Adrenal gland (tissue), 12 donors: ENCODE measurements around the gene IKZF2. TPM values are rescaled to one million over a fixed set of nuclear protein-coding genes. Genes with fewer than 3 reads are reported as not detected.
A peak's percentile ranks its signal among the peaks of the same experiment; 100 is the strongest.

Source experiments
- DNase-seq, 7 donors: peaks; one replicate each; pipeline ENCODE4 v3.0.0-alpha.2; 2019 to 2020
- H3K27ac ChIP-seq, 5 donors: fragments of 200-600 bp; sonication (generic) in 4 of 5; 1 replicate in 3 of 5; 2 replicates in 2 of 5; pipeline versions ENCODE4 v1.5.1 to v1.8.0; 2016 to 2020; ENCODE audit warnings: mild to moderate bottlenecking in 1 of 5
- H3K27me3 ChIP-seq: fragments of 200-600 bp; 2 replicates; pipeline ENCODE4 v1.8.0; 2021
- H3K36me3 ChIP-seq, 2 donors: fragments of 200-600 bp; replicated peaks in 1 of 2; 1 replicate in 1 of 2; 2 replicates in 1 of 2; pipeline versions ENCODE4 v1.5.1 to v1.8.0; 2018 to 2022
- H3K4me1 ChIP-seq, 2 donors: fragments of 200-600 bp; replicated peaks in 1 of 2; 1 replicate in 1 of 2; 2 replicates in 1 of 2; pipeline versions ENCODE4 v1.5.1 to v1.8.0; 2018 to 2021
- H3K4me3 ChIP-seq, 4 donors: fragments of 200-600 bp; sonication (generic) in 3 of 4; one replicate each; pipeline ENCODE4 v1.5.1; 2016 to 2018
- H3K9me3 ChIP-seq, 3 donors: fragments of 200-600 bp; sonication (generic) in 1 of 3; replicated peaks in 1 of 3; 1 replicate in 2 of 3; 2 replicates in 1 of 3; pipeline versions ENCODE4 v1.5.1 to v1.8.0; 2016 to 2021
- POLR2A ChIP-seq, 2 donors: fragments of 450-650 bp; IDR thresholded peaks; one replicate each; pipeline ENCODE4 v1.6.1; 2017; ENCODE audit warnings: antibody characterized with exemption in 2 of 2, mild to moderate bottlenecking in 2 of 2, moderate library complexity in 1 of 2
- WGBS, 4 donors: extraction: QIAGEN DNeasy Blood & Tissue Kit in 2 of 4; methylation state at CpG; one replicate each; pipeline versions ENCODE4 v1.1.5 to v1.1.7; 2013 to 2017; 5-methylcytosine and 5-hydroxymethylcytosine counted together
- intact Hi-C, 2 donors: fragments of 100-400 bp; cut with DNase I; formaldehyde crosslinking; loops; one replicate each; pipeline versions ENCODE4 v1.14.1 to v1.15.0; 2022 to 2023
- polyA plus RNA-seq, 3 donors: library from polyadenylated mRNA; stranded (reverse); fragments of 200-250 nt in 2 of 3; fragments of 350-450 nt in 1 of 3; fragmentation: Illumina TruSeq in 1 of 3; extraction: RNeasy Lipid Tissue Mini Kit (QIAGEN cat#74804) in 1 of 3; gene quantifications; one replicate each; pipeline ENCODE4 v1.2.3, GENCODE V29; 2013 to 2014
- total RNA-seq, 9 donors: library from RNA; depleted of rRNA in 4 of 9; stranded (reverse); fragments of >200 nt in 4 of 9; fragments of 120-200 nt in 1 of 9; fragmentation: NEBNext Ultra II Directional in 1 of 9; extraction: Animal tissue kit (Norgen Biotek cat#: 25700) in 1 of 9; gene quantifications; one replicate each; pipeline versions ENCODE4 v1.1.0 to v1.2.4, GENCODE V29; 2013 to 2023
- TF ChIP-seq, protein P1 (sequence below), 6 experiments: fragments of 450-650 bp in 4 of 6; fragments of 200-600 bp in 2 of 6; sonication (generic) in 1 of 6; IDR thresholded peaks; 1 replicate in 5 of 6; 2 replicates in 1 of 6; pipeline versions ENCODE4 v1.5.1 to v1.8.0; 2016 to 2021; ENCODE audit warnings: antibody characterized with exemption in 6 of 6, mild to moderate bottlenecking in 2 of 6, moderate library complexity in 1 of 6
- donor health status: healthy with polysubstance abuse.
- donor health status: Bipolar disorder and iron deficiency.
- donor health status: DM: yes; HTN: yes; CAD: no.
- donor health status: DM: no; HTN: no; CAD: no.
- donor health status: DM: no; HTN: no; CAD: no.
- donor health status: DM: yes; HTN: yes; CAD: no.

The IKZF2 gene
- total and polyA plus RNA-seq, 12 donors: 0.44 to 18.9 (median 8.0) TPM

DNA sequence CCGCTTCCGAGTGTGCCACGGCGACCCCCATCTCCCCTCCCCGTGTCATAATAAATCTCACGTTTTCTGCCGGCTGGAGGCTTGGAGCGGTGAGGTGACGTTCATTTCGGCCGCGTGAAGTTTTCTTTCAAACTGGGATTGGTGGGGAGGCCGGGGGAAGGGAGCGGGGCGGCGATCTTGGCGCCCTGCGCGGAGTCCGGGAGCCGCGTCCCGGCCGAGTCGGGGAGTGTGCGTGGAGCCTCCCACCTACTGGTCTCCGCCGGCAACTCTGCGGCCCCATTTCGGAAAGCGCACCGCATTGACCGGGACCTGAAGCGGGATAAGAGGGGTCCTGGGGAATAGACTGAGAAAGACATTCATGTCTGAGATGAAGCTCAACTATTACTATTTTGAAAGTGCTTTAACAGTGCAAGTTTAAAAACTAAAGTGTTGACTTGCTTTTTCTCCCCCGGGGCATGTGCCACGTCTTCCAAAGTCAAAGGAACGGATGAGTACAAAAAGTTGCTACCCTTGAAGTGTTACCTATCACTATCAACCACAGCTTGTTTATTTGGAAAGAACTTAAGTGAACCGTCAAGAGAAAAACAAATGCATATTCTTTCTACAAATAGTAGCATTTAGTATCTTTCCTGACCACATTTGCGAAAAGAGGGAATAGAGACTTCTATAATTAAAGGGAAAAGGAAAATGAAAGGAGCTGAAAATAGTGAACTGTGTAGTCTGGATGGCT is 818 bp upstream of the IKZF2 start:
- intact Hi-C loops: loop anchor here (5.0 kb wide), 2 partner anchors 375 to 465 kb away; no protein-coding TSS in a partner anchor
- 0 to 1% (median 1%) methylated on average over 10 to 39 of the region's 39 CpGs for WGBS, 4 donors
- Histone ChIP-seq H3K9me3 (no peaks in the 10 kb centered on the region), H3K27ac (peak overlapping the region; percentile 75 to 97 (median 96)), H3K27me3 (no peaks in the 10 kb centered on the region), H3K4me3 (peak overlapping the region; percentile 49 to 100 (median 90)), H3K36me3 (no peaks in the 10 kb centered on the region), H3K4me1 (peaks cover 6 to 20% of the 10 kb centered on the region in 2 donors)
- DNase-seq: peak; percentile 69 to 77 (median 75)
- TF ChIP-seq, protein P1, sequence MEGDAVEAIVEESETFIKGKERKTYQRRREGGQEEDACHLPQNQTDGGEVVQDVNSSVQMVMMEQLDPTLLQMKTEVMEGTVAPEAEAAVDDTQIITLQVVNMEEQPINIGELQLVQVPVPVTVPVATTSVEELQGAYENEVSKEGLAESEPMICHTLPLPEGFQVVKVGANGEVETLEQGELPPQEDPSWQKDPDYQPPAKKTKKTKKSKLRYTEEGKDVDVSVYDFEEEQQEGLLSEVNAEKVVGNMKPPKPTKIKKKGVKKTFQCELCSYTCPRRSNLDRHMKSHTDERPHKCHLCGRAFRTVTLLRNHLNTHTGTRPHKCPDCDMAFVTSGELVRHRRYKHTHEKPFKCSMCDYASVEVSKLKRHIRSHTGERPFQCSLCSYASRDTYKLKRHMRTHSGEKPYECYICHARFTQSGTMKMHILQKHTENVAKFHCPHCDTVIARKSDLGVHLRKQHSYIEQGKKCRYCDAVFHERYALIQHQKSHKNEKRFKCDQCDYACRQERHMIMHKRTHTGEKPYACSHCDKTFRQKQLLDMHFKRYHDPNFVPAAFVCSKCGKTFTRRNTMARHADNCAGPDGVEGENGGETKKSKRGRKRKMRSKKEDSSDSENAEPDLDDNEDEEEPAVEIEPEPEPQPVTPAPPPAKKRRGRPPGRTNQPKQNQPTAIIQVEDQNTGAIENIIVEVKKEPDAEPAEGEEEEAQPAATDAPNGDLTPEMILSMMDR (IDR thresholded peaks at IDR 0.05): peak; percentile 16 to 45 (median 40)
- no peak for TF ChIP-seq POLR2A (IDR thresholded peaks at IDR 0.05)

DNA sequence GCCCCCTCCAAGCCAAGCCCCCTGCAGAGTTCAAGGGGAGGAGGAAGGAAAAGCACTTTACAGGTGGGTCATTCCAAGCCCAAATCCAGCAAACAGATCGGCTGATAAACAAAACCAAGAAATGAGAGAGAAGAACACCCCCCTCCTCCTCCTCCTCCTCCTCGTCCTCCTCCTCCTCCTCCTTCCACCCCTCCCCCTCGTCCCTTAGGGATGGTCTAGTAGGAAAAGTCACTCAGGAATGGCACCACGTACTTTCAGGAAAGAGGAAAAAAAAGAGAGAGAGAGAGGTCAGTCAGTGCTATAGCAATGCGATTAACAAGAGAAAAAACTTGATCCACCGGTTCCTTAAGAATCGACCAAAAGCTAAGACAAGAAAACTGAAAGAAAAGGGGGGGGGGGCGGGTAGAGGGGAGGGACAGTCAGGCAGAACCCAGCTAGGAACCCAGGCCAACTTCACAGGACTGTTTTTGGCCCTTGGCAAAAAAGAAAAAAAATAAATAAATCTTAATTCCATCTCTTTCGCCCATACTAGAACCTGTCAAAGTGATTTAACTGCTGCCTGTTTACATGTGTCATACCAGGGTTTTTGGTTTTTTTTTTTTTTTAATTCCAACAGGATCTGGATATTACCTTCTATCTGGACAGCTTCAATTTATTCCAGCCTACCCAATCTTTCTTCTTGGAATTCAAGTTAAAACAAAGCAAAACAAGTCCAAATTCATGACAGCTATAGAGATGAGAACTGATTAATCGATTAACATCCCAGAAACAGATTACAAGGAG is 906 bp downstream of the IKZF2 start:
- H3K27ac ChIP-seq: peak overlapping the region; percentile 21 to 97 (median 77)
- intact Hi-C loops: loop anchor here (5.0 kb wide), 2 partner anchors 373 to 463 kb away; no protein-coding TSS in a partner anchor
- WGBS, 4 donors: 2 to 6% (median 5%) methylated on average over 9 to 10 of the region's 10 CpGs
- H3K27me3 ChIP-seq: no peaks in the 10 kb centered on the region
- H3K4me1 ChIP-seq: peaks cover 6 to 20% of the 10 kb centered on the region in 2 donors
- DNase-seq: peak in 6 of 7 donors; percentile 15 to 57 (median 33)
- H3K36me3 ChIP-seq: no peaks in the 10 kb centered on the region
- no peak for TF ChIP-seq POLR2A (IDR thresholded peaks at IDR 0.05)
- TF ChIP-seq, protein P1 (IDR thresholded peaks at IDR 0.05): no peak
- no peaks in the 10 kb centered on the region for H3K9me3 ChIP-seq
- H3K4me3 ChIP-seq: peak overlapping the region in 3 of 4 donors; percentile 39 to 92 (median 48)

- intact Hi-C loops: loop anchor here (5.0 kb wide), 2 partner anchors 373 to 463 kb away; no protein-coding TSS in a partner anchor
- DNase-seq: no peak
- H3K9me3 ChIP-seq: no peaks in the 10 kb centered on the region
- H3K4me1 ChIP-seq: peaks cover 6 to 20% of the 10 kb centered on the region in 2 donors
- no peaks in the 10 kb centered on the region for H3K36me3 ChIP-seq
- WGBS, 4 donors: 0 to 2% (median 1%) methylated on average over 7 of the region's 7 CpGs
- TF ChIP-seq POLR2A (IDR thresholded peaks at IDR 0.05): no peak
- TF ChIP-seq, protein P1 (IDR thresholded peaks at IDR 0.05): no peak
- H3K4me3 ChIP-seq: peak overlapping the region in 3 of 4 donors; percentile 39 to 92 (median 48)
- peak overlapping the region; percentile 21 to 67 (median 53) for H3K27ac ChIP-seq
- no peaks in the 10 kb centered on the region for H3K27me3 ChIP-seq
These were observed 1.5 kb downstream of the IKZF2 start for GRCh38 chr2:213149949-213150314.

- intact Hi-C loops: no loop called here
- no peaks in the 10 kb centered on the region for H3K9me3 ChIP-seq
- H3K36me3 ChIP-seq: no peaks in the 10 kb centered on the region
- 14 to 34% (median 19%) methylated on average over 3 of the region's 3 CpGs for WGBS, 4 donors
- no peaks in the 10 kb centered on the region for H3K27me3 ChIP-seq
- peak in 2 of 7 donors; percentile 2 to 10 for DNase-seq
- H3K4me3 ChIP-seq: peak overlapping the region in 3 of 4 donors; percentile 39 to 92 (median 48)
- peak overlapping the region in 4 of 5 donors; percentile 21 to 57 (median 40) for H3K27ac ChIP-seq
- H3K4me1 ChIP-seq: peaks cover 6 to 20% of the 10 kb centered on the region in 2 donors
- TF ChIP-seq POLR2A (IDR thresholded peaks at IDR 0.05): peak in 1 of 2 donors; percentile 34
- TF ChIP-seq, protein P1 (IDR thresholded peaks at IDR 0.05): peak in 4 of 6 experiments; percentile 4 to 31 (median 16)
These were observed 2.0 kb downstream of the IKZF2 start for GRCh38 chr2:213149294-213149875.
